Fibroblast of lung (primary cell): ENCODE results near the gene POPDC2. TPM values are rescaled to one million over a fixed set of nuclear protein-coding genes. Genes with fewer than 3 reads are reported as not detected.

Experiments
- DNase-seq, 2 donors: peaks; one replicate each; pipeline versions ENCODE4 v3.0.0 to v3.0.0-alpha.2; 2010; ENCODE audit warnings: low read depth in 2 of 2
- H2AFZ ChIP-seq: 2 replicates; pipeline ENCODE4 v1.5.1; 2012; ENCODE audit warnings: low read length, control low read depth, inconsistent platforms
- H3K27ac ChIP-seq: 2 replicates; pipeline ENCODE4 v1.5.1; 2011; ENCODE audit warnings: low read length, control low read depth; ENCODE audit not compliant: insufficient read depth
- H3K27me3 ChIP-seq: 2 replicates; pipeline ENCODE4 v1.5.1; 2011; ENCODE audit warnings: mild to moderate bottlenecking, low read length; ENCODE audit not compliant: control insufficient read depth, insufficient read depth
- H3K36me3 ChIP-seq: 2 replicates; pipeline ENCODE4 v1.5.1; 2011; ENCODE audit warnings: low read length; ENCODE audit not compliant: control insufficient read depth, insufficient read depth
- H3K4me1 ChIP-seq: 2 replicates; pipeline ENCODE4 v1.5.1; 2011; ENCODE audit warnings: low read length; ENCODE audit not compliant: control insufficient read depth, insufficient read depth; ENCODE audit errors: extremely low read depth
- H3K4me2 ChIP-seq: 2 replicates; pipeline ENCODE4 v1.5.1; 2011; ENCODE audit warnings: low read length, control low read depth; ENCODE audit not compliant: insufficient read depth; ENCODE audit errors: extremely low read depth
- H3K4me3 ChIP-seq, 4 experiments: fragments of 200-600 bp in 1 of 4; sonication (generic) in 1 of 4; replicated peaks in 1 of 4; 2 replicates each; pipeline ENCODE4 v1.5.1; 2011 to 2016; ENCODE audit warnings: low read length in 4 of 4, low read depth in 3 of 4, mild to moderate bottlenecking in 3 of 4, control low read depth in 2 of 4, inconsistent platforms in 1 of 4, mixed read lengths in 1 of 4; ENCODE audit not compliant: insufficient read depth in 1 of 4; ENCODE audit errors: control extremely low read depth in 1 of 4
- H3K79me2 ChIP-seq: 2 replicates; pipeline ENCODE4 v1.5.1; 2012; ENCODE audit warnings: mild to moderate bottlenecking, low read length, inconsistent platforms; ENCODE audit not compliant: control insufficient read depth, insufficient read depth
- H3K9ac ChIP-seq: 2 replicates; pipeline ENCODE4 v1.5.1; 2011; ENCODE audit warnings: mild to moderate bottlenecking, low read length, control low read depth; ENCODE audit not compliant: insufficient read depth
- H3K9me3 ChIP-seq: 2 replicates; pipeline ENCODE4 v1.5.1; 2012; ENCODE audit warnings: low read depth, low read length; ENCODE audit not compliant: control insufficient read depth, insufficient read depth
- H4K20me1 ChIP-seq: 2 replicates; pipeline ENCODE4 v1.5.1; 2011; ENCODE audit warnings: low read length; ENCODE audit not compliant: control insufficient read depth, insufficient read depth; ENCODE audit errors: extremely low read depth
- EZH2 ChIP-seq: IDR thresholded peaks from 2 replicates; pipeline ENCODE4 v1.5.1; 2012; ENCODE audit warnings: low read length, control low read depth, mild to moderate bottlenecking; ENCODE audit errors: missing control alignments
- polyA plus RNA-seq, 2 donors: library from polyadenylated mRNA; depleted of rRNA in 1 of 2; stranded (reverse) in 1 of 2; unstranded in 1 of 2; fragments of >200 nt; gene quantifications; 2 replicates each; pipeline ENCODE4 v1.2.1, GENCODE V29; 2011 to 2012; ENCODE audit warnings: missing spikeins in 1 of 2
- total RNA-seq: library from RNA; depleted of rRNA; stranded (reverse); fragments of >200 nt; gene quantifications from 2 replicates; pipeline ENCODE4 v1.2.1, GENCODE V29; 2014
- TF ChIP-seq, protein P1 (sequence below), 2 donors: IDR thresholded peaks in 1 of 2; conservative IDR thresholded peaks in 1 of 2; 1 replicate in 1 of 2; 2 replicates in 1 of 2; pipeline ENCODE4 v1.5.1; 2011 to 2012; ENCODE audit warnings: low read length in 2 of 2, control low read depth in 1 of 2, inconsistent platforms in 1 of 2, low read depth in 1 of 2, mild to moderate bottlenecking in 1 of 2

The POPDC2 gene
- total and polyA plus RNA-seq, 2 donors (not counting 1 experiment from before 2014, with no cell fraction given): 0.17 to 0.26 TPM

GRCh38 chr3:119647171-119647570, 13.2 kb downstream of the POPDC2 start:
- Histone ChIP-seq H3K9ac (no peak overlapping the region), H3K36me3 (no peaks in the 10 kb centered on the region), H3K79me2 (no peaks in the 10 kb centered on the region), H3K27me3 (no peaks in the 10 kb centered on the region), H2AFZ (no peak overlapping the region), H3K4me2 (no peak overlapping the region), H3K9me3 (no peaks in the 10 kb centered on the region), H3K4me3 (no peak overlapping the region), H3K27ac (no peak overlapping the region), H3K4me1 (peaks cover 8% of the 10 kb centered on the region), H4K20me1 (no peaks in the 10 kb centered on the region)
- TF ChIP-seq, protein P1, sequence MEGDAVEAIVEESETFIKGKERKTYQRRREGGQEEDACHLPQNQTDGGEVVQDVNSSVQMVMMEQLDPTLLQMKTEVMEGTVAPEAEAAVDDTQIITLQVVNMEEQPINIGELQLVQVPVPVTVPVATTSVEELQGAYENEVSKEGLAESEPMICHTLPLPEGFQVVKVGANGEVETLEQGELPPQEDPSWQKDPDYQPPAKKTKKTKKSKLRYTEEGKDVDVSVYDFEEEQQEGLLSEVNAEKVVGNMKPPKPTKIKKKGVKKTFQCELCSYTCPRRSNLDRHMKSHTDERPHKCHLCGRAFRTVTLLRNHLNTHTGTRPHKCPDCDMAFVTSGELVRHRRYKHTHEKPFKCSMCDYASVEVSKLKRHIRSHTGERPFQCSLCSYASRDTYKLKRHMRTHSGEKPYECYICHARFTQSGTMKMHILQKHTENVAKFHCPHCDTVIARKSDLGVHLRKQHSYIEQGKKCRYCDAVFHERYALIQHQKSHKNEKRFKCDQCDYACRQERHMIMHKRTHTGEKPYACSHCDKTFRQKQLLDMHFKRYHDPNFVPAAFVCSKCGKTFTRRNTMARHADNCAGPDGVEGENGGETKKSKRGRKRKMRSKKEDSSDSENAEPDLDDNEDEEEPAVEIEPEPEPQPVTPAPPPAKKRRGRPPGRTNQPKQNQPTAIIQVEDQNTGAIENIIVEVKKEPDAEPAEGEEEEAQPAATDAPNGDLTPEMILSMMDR (conservative IDR thresholded peaks at IDR 0.05 in 1 of 2, IDR thresholded peaks at IDR 0.05 in 1 of 2; ENCODE audit: low read depth in 1 of 2, low read length in 2 of 2): no peak
- no peak for TF ChIP-seq EZH2
- peak in 1 of 2 donors; percentile 27 for DNase-seq

DNA sequence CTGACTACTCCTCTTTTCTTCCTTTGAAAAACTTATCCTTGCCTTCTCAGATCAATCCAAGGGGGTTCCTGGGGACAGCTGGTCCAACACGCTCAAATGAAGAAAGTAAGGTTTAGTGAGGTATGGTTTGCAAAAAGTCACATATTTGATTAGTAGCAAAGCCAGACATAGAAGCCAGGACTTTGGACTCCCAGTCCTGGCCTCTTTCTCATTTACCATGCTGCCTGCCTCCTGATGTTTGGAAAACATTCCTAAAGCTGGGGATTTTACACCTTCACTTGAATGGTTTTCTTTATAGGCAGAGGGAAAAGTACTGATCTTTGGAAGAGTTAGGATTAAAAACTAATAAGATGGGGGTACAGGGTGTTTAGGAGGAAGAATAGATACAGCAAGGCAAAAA, 14.6 kb downstream of the POPDC2 start:
- Histone ChIP-seq H3K79me2 (no peaks in the 10 kb centered on the region), H4K20me1 (no peaks in the 10 kb centered on the region), H2AFZ (no peak overlapping the region), H3K9ac (no peak overlapping the region), H3K4me3 (no peak overlapping the region), H3K4me2 (no peak overlapping the region), H3K9me3 (no peaks in the 10 kb centered on the region), H3K36me3 (no peaks in the 10 kb centered on the region), H3K27ac (no peak overlapping the region), H3K4me1 (peaks cover 8% of the 10 kb centered on the region), H3K27me3 (no peaks in the 10 kb centered on the region)
- DNase-seq: no peak
- TF ChIP-seq, protein P1 (conservative IDR thresholded peaks at IDR 0.05 in 1 of 2, IDR thresholded peaks at IDR 0.05 in 1 of 2; ENCODE audit: low read depth in 1 of 2, low read length in 2 of 2): no peak
- TF ChIP-seq EZH2: no peak

DNA sequence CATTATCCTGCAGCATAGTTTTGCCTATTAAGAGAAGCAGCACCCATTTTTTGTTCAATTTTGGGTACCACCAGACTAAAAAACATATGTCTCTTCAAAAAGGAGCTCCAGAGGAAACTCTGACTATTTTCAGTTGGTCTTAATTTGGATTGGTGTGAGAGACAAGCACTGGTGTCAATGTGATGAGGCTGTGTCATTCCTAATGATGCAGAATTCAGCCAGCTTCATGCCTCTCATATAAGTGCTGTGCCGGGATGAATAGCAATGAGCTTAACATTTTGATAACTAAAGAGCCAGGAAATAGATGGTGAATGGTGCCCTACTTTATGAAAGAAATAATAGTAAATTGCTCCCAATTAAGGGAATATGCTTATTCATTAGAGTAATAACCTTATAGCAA, 15.9 kb downstream of the POPDC2 start:
- Histone ChIP-seq H2AFZ (no peak overlapping the region), H3K4me1 (peaks cover 8% of the 10 kb centered on the region), H3K4me2 (no peak overlapping the region), H3K27me3 (no peaks in the 10 kb centered on the region), H3K9me3 (no peaks in the 10 kb centered on the region), H3K79me2 (no peaks in the 10 kb centered on the region), H3K4me3 (no peak overlapping the region), H4K20me1 (no peaks in the 10 kb centered on the region), H3K36me3 (no peaks in the 10 kb centered on the region), H3K27ac (no peak overlapping the region), H3K9ac (no peak overlapping the region)
- TF ChIP-seq, protein P1 (conservative IDR thresholded peaks at IDR 0.05 in 1 of 2, IDR thresholded peaks at IDR 0.05 in 1 of 2; ENCODE audit: low read depth in 1 of 2, low read length in 2 of 2): no peak
- no peak for TF ChIP-seq EZH2
- DNase-seq: no peak
